HG02678 (cell line): ENCODE results near the gene NSF.
"Not testable (repeated sequence)": the region's sequence is repeated elsewhere in the genome, so short reads cannot be mapped to it uniquely, and the experiment has no call there.

Experiments used
- ATAC-seq: cut with Tn5 transposase; IDR thresholded peaks from one replicate; pipeline ENCODE4 v1.9.1; 2021; ENCODE audit warnings: mild to moderate bottlenecking, moderate library complexity; ENCODE audit not compliant: unreplicated experiment

The NSF gene

DNA sequence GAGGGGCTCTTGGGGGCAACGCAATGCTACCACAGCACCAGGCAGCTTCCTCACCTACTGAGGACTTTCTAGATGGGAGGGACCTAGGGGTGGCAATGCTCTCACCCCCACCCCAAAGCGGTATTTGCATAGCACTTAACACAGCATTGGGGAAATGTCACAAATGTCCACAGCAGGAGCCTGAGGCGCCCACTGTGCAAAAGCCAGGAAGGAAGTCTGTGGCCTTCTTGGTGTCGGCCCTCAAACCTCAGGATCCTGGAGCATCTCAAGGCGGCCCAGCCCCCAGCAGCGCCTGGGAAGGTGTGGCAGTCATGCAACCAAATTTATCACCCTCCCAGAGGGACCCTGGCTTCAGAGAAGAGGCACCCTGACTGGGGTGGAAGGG is 182.7 kb downstream of the NSF start:
- no peak for ATAC-seq

DNA sequence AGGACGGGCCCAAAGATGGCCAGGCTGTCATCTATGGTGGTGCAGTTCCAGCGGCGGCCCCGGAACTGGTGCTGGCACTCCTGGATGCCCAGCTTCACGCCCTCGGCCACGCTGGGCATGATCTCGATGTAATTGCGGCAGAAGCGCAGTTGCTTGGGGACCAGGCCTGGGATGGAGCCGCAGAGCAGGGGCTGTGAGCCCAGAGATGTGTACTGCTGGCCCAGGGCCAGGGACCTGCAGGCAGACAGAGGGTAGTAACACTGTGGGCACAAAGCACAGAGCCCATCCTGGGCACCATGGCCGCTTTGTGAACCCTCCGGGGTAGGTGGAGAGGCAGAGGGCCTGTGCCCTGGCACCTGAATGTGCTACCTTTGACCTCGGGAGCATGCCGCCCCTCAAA is 183.2 kb downstream of the NSF start:
- ATAC-seq = no peak

DNA sequence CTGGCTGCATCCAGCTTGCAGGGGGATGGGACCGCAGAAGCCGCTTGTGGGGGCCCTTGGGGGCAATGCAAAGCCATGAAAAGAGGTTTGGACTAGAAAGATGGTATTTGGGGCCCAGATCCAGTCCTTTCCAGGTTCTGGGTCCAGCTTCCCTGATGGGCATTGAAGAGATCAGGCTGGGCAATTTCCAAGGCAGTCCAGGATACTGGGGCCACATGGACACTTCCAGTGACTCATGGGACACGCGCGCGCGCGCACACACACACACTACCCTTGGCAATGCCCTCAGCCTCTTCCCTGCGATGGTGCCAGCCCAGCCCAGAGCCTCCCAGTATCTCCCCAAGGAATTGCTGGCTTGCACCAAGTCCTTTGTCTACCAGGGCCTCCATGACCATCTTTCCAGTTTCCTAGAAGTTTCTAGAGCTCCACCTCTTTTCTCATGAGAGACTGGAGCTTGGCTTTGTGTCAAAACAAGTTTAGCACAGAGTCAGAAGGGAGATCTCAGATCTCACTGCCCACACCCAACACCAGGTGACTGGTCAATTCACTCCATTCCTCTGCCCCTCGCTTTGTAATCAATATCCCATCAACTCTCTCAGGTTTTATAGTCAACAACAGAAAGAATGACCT is 183.8 kb downstream of the NSF start:
- no peak for ATAC-seq

DNA sequence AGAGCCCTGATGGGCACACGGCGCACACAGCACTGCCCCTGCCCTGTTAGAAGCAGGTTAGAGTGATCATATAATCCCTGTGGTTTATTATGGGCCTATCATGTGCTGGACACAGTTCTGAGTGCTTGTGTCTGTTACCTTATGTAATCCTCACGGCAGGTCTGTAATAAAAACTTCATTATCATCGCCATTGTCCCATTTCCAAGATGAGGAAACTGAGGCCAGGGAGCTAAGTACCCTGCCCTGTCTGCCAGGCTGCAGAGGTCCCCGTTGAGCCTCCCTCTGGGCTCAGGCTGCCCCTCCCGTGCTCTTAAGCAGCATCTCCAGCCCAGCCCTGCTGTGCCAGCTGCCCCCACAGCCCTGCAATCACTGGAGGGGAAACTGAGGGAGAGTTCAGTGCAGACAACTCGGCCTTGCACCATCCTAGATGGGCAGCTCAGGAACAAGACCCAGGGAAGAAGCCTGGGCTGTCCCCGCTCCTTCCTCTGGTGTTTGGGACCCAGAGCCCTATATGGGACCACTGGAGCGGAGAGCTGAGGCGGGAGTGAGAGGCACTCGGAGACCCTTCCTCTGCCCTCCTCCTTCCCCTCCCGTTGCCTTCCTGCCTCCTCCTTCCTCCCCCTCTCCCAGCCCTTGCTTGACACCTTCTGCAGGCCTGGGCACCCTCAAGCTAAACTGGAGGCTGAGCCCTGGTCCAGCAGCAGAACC is 186.0 kb downstream of the NSF start:
- no peak for ATAC-seq

DNA sequence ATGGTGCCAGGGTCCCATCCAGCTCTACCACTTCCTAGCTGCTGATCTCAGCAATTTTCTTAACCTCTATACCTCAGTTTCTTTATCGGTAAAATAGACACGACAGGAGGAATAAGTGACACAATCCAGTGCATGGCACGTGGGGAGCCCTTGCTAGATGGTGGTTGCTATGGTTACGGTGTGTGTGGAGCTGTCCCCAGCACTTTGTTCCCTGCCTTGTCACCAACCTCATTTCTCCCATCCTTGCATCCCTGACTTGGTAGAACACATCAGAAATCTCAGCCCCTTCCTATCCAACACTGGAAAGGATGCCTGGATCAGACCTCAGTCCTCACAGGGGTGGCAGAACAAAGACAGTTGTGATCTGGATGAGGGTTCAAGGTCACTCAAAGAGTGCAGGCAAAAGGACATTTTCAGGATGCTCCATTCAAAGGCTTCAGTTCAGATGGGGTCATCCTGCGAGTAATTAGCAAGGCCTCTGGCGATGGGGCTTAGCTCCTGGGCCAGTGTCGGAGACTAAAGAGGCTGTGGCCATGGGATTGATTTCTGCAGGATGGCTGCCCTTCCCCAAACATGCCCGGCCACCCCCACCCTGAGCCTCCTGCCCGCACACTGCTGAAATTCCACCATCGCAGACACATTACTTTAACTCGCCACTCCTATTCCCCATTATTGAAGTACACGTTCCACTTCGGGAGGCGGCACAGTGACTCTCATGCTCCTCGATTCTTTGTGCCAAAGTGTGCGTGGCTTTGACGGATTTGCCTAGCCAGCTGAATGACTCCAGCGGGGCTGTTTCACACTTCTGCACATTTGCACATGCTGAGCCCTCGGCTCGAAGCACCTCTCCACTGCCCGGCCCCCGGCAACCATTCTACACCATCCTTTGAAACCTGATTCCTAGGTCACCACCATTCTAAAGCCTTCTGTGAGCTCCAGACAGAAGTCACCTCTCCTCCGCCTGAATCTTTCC is 187.8 kb downstream of the NSF start:
- no peak for ATAC-seq

DNA sequence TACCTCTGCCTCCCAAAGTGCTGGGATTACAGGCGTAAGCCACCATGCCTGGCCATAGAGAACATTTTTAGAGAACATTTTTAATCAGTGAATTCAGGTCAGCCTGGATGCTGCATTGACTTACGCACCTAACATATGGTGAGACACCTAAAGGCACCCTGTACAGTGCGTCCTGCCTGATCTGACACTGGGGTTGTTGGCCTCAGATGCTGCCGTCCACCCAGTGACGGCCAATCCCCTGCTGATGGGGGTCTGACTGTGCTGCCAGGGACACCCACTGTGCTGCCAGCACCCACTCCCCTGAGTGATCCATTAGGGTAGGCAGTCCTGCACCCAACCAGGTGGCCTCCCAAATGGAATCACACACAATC is 189.5 kb downstream of the NSF start:
- ATAC-seq = no peak

DNA sequence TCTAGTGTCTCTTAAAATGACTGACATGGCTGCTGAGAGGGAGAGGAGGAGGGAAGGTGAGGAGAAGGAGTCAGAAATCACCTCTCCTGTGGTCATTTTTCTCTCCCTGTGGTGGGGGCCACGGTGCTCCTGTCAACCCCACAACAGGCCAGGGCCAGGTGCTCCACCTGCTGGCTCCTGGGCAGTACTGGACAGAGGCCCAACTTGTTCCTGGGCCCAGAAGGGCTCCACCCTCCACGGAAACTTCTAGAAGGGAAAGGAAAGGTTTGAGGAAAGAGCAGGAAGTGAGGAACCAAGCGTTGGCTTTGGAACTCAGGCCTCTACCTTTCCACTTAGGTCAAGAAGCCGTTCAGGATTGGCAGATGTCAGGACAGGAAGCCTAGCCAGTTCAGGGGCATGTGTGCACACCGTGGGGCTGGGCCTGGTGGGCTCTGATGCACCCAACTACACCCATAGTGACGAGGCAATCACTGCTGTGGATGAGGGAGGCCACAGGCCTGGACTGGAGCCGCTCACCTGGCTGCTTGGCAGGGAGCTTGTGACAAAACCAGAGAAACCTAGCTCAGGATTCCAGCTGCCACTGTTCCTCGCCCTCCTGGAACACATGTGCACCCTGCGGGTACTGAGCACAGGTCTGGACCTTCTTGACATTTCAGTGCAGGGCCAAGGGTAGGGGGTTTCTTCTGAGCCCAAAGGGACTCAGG is 191.9 kb downstream of the NSF start:
- no peak for ATAC-seq

DNA sequence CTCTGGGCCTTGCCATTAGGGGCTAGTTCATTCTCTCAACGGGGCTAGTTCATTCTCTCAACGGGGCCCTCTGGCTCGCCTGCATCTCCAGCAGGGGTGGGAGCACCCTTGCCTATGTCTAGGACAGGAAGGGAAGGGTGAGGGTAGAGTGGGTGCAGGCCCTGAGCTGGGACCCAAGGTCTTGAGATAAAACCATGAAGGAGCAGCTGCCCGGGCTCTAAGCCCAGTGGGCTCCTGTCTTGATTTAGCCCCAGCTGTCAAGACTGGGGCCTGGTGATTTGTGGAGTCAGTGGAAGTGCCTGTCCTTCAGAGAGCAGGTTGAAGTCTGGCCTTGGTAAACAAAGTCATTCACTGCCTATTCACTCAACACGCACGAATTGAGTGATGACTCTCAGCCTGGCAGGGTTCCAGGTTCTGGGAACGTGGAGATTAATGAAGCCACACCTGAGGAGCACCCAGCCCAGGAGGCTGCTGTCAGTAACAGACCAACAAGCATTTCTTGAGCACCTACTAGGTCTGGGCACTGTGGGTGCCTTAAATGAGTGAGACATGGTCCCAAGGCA is 192.6 kb downstream of the NSF start:
- no peak for ATAC-seq

DNA sequence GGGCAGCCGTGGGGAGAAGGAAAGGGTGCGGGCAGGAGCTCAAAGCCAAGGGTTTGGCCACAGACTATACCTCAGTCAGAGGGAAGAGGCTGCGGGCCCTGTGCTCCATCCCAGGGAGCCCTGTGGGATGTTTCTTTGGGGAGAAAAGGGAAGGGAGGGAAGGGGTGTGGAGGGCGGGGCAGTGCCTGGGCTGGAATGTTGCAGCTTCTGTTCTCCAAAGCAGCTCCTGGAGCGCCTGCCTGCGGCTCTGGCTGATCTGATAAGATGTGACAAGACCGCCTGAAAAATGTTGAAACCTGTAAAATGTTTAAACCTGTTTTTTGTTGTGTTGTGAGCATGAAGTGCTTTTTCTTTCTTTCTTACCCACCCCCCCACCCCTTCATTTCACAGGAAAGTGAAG is 195.2 kb downstream of the NSF start:
- no peak for ATAC-seq

DNA sequence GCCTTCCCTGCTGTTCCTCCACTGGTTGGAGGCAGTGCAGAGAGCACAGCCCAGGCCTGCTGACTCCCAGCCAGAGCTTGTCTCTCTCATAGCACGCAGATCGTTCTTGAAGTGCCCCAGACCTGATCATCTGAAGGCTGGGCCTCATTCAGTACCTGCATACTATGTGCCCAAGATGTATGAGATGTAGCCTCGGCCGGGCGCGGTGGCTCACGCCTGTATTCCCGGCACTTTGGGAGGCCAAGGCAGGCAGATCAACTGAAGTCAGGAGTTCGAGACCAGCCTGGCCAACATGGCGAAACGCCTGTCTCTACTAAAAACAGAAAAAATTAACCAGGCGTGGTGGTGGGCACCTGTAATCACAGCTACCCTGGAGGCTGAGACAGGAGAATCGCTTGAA is 197.0 kb downstream of the NSF start:
- no peak for ATAC-seq

DNA sequence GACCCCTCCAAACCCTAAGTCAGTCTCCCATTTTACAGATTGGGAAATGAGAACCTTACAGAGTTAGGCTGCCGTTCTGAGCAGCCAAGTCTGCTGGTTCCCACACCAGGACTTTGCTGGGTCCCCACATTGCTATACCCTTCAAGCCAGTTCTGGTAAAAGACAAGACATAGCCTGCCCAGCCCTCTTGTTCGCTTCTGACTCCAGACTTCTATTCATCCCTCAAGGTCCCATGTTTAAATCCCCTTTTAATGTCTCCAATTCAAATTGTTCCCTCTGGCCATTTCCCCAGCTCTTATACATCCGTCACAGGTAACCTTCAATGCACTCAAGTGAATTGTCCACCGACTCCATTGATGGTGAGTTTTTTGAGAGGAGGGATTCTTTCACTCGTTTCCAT is 197.8 kb downstream of the NSF start:
- ATAC-seq = no peak

DNA sequence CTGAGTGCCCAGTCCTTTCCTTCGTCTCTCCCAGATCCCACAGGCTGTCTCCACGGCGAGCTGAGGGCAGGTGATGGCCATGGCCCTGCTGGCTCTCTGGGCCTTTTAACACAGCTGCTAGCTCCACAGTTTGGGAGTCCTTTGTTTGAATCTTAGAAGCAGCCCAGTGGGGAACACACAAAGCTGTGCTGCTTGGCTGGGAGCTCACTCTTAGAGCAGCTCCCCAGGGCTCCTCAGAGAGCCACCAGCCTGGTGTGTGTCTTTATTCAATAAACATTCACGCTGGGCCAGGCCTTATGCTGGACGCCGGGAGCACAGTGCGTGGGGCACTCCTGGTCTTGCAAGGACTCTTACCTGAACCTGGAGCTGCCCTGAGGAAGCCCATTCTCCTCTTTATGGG is 198.3 kb downstream of the NSF start:
- no peak for ATAC-seq

DNA sequence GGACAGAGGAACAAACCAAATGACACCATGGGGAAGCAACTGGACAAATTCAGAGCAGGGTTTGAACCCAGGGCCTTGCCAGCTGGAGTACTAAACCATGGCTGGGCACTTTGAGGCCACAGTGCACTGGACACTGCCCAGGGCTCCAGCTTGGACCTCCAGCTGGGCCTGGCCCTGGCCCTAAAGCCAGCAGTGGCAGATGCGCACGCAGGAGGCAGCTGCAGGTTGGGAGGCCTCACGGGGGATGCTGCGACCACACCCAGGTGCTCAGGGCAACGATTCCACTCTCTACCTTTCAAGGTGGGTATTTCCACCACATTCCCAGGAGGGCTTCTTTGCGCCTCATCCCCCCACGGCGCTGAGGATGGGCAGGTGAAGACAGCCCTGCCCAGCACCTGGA is 199.1 kb downstream of the NSF start:
- no peak for ATAC-seq

DNA sequence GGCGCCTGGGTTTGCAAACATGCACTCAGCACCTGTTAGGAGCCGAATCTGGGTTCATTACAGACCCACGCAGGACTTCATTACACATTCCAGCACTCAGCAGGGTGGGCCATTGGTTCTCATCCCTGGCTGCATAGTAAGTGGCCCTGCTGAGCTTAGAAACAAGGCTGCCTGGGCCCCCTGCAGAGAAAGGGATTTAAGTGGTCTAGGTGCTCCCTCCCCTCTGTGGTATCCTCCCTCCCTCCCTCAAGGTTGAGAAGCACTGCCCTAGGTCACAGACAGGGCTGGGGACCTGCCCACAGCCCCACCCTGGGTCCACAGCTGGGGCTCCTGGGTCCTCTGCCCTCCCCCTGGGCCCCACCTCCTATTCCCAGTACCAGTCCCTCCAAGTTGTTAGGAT is 199.7 kb downstream of the NSF start:
- no peak for ATAC-seq

DNA sequence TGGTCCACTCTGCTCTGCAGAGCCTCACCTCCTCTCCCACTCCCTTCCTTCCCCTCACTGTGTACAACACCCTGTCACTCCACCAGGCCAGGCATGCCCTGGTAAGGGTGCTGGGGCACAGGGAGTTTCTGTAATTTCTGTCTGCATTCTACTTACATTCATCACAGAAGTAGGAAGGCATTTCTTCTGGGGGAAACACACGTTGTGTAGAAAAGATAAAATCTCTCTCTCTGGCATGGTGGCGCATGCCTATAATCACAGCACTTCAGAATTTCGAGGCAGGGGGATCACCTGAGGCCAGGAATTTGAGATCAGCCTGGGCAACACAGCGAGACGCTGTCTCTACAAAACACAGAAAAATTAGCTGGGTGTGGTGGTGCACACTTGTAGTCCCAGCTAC is 201.1 kb downstream of the NSF start:
- no peak for ATAC-seq

DNA sequence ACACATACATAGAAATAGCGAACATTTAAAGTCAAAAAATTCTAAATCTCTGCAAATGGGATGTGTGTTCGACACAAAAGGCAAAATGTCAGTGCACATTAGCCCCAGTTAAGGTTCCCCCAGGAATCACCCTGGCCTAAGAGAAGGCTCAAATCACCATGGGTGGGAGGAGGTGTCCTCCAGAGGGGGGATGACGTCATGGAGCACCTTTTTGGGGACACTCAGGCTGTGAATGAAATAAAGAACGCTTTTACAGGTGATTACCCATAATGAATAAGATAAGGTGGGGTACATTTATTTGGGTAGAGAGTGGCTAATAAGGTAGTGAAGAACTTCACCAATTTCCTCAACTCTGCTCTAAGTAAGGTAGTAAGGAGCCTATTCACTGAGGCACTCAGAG is 201.6 kb downstream of the NSF start:
- no peak for ATAC-seq

DNA sequence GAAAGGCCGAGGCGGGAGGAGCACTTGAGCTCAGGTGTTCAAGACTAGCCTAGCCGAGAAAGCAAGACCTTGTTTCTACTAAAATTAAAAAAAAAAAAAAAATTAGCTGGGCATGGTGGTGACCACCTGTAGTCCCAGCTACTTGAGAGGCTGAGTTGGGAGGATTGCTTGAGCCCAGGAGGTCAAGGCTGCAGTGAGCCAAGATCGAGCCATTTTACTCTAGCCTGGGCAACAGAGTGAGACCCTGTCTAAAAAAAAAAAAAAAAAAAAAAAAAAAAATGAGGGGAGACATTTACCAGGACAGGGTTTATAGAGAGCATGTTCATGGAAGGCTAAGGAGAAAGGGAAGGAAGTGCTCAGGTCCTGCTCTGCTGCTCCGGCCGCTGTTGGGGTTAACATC is 202.6 kb downstream of the NSF start:
- not testable (repeated sequence) for ATAC-seq

DNA sequence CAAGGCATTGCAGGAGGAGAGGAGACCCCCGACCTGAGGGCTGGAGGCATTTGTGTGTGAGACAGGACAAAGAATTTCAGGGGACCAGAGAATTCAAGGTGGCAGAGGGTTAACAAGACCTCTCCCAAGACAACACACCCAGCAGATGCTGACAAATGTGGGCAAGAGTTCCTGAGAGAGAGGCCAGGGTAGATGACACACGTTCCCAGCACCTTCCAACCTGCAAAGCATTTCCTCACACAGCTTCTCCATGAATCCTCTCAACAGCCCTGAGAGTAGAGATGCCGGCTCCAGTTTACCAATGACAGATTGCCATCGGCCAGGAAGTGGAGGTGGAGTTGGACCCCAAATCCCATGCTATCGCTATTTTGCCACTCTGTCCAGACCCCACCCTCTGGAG is 203.1 kb downstream of the NSF start:
- no peak for ATAC-seq

DNA sequence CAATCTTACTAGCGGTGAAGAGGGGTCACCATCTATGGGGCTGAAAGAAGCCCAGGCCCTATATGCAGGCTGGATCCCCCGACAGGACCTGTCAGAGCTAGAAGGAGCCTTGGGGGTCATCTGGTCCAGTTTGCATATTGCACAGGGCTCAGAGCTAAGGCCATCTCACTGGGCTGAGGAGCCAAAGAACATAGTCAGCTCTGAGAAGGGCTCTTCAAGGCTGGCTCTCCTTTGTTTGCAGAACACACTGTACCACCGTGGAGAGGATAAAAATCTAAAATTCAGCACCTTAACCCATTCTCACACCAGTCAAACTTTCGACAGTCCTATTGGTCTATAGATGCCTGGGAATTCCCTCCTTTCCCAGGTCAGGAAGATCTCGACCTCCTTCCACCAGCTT is 203.8 kb downstream of the NSF start:
- no peak for ATAC-seq

DNA sequence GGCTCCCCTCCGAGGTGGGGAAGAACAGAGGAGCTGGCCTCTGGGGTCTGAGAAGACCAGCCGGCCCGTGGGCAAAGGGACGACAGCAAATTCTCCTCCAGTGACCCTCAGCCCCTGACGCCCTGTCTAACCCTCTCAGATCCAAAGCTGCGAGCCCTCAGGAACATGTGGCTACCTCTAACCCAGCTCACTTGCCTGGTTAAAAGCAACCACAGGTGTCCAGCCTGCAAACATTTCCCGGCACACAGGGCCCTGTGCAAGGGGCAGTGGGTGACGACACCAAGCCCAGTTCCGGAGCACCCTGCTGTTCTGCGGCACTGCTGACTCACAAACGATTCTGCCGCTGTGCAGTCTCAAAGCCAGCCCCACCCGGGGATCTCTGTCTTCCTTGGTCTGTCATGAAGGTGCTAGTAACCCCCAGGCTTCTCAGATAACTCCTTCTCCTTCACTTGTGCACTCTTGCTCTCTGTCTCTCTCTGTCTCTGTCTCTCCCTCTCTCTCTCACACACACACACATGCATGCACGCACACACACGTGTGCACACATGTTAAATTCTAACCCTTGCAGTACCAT is 205.0 kb downstream of the NSF start:
- no peak for ATAC-seq

DNA sequence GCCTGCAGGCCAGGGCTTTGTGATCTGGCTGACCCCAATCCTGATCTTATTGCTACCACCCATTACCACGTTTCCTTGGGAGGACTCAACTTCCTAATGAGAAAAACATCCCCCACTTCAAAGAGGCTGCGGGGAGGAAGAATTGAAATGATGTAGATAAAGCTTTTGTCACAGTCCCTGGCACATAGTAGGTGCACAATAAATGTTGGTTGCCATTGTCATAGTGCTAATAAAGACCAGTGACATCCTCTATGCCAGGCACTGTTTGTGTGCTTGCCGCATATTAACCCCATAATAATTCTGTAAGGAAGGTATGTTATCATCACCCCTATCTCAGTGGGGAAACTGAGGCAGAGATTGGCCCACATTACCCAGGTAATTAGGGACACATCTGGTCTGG is 205.6 kb downstream of the NSF start:
- ATAC-seq = no peak
